Stimulated activated CD4-positive, alpha-beta T cell treated with anti-CD3 and anti-CD28 coated beads, Interleukin-4, amount 100 ng/mL, for 4 hours (primary cell): Measurements from ENCODE around the gene GRIA1.

Experiments
- DNase-seq, 2 experiments: peaks; one replicate each; pipeline ENCODE4 v3.0.0-alpha.2; 2020

The GRIA1 gene

DNA sequence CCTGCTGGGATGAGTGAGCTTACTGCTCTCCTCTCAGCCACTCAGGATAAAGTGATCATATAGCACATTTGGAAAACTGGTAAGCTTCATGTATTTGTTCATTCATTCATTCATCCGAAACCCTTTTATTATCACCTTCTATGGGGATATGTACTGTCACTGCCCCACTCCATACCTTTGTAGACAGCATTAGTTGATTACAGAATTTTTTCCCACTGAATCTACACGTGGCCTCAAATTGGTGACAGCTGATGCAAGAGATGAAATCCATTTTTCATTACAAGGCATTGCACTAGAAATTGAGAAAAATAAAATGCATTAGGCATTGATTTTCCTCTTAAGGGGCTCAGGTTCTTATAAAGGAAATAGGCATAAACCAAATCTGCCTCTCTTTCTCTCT lies 9.7 kb downstream of the GRIA1 start:
- DNase-seq: no peak

DNA sequence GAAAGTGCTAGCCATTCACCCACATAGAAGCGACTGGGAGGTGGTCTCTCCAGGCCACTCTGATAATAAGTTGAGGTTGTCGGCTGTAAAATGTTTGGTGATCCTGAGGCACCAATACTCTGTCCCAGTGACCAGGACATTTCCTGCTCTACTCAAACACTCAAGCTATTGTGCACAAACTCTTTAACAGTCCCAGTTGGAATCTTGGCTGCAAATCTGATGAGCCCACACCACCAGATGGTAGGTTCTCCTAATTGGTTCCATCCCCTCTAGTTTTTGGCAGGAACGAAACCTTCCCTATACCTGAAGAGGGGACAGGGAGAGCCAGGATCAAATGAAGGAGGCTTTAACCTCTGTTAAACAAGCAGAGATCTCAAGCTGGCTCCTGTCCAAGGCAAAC lies 14.3 kb downstream of the GRIA1 start:
- DNase-seq: no peak

DNA sequence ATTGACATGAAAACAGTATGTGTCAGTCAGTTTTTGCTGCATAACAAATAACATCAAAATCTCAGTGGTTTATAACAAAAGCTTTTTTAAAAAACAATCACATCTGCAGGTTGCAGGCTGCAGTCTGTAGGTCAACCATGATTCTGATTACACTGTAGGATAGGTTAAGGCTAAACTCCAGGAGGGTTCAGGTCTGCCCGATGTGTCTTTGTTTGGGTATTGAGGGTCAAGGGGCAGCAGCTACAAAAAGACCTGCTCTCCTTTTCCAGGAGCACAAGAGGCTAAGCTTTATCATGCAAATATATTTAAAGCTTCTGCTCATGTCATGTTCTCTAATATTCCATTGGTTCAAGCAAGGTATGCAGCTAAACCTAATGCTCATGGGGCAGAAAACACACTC lies 18.2 kb downstream of the GRIA1 start:
- no peak for DNase-seq

DNA sequence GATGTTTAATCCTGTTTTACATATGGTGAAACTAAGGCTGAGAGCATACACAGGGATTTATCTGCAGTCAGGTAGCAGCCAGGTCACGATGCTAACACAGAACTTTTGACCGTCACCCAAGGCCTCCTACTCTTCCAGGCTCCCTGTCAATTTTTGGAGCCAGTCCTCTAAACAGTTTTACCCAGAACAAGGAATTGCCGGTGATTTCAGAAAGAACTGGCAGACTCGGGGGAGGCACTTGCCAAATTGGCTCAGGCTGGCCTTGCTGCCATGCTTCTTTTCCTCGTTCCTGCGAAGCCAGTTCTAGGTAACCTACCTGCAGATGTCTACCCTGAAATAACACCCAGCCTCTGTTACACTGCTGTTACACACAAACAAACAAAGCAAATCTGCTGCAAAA lies 21.2 kb downstream of the GRIA1 start:
- DNase-seq: no peak

DNA sequence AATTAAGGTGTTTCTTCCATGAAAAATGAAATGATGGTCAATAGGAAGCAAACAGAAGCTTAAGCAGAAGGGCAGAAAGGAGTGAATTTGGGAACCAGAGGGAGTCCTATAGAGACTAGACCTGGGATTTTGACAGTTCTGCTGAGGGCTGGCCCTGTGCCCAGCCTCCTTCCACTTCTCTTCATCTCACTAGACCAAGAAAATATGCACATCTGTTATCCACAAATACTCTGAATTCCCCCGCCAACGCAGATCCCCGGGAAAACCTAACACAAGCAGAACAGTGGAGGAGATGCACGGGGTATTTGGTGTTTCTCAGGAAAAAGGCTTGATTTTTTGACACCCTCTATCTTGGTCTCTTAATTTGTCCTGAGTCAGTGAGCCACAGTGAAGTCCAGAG lies 22.7 kb downstream of the GRIA1 start:
- no peak for DNase-seq

DNA sequence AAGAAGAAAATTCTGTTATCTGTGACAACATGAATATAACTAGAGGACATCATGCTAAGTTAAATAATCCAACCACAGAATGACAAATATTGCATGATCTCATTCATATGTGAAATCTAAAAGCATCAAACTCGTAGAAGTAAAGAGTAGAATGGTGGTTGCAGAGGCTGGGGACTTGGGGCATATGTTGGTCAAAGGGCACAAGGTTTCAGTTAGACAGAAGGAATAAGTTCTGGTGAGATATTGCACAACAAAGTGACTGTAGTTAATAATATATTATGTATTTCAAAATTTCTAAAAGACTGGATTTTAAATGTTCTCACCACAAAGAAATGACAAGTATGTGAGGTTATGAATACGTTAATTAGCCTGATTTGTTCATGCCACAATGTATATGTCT lies 24.8 kb downstream of the GRIA1 start:
- DNase-seq: no peak

DNA sequence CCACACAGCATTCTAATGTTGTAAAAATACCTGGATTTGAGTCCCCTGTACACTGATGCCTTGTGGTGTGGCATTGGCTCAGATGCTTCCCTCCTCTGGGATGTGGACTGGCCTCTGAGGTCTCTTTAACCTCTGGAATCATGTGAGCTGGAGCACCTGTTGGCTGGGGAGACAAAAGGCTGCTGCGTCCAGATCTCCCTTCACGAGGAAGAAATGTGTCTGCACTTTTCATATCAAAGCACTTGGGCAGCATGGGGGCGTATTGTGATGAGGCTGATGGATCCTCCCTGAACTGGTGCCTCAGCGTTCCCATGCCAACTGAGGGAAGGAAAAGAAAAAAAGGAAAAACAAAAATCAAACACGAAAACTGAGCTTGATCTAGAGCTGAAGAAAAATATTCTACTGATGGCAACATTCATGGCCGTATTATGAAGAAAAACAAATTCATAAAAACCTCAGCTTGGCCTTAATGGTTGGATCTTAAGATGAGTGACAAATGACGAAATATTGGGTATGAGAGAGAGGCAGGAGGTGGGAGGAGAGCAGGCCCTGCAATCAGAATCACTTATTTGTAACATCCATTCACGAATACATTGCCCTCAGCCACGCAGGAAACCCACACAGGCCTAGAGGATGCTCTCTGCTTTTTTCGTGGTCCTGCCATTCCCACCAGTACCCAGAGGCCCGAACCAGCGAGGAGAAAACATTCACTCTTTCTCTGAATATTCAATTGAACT lies 26.2 kb downstream of the GRIA1 start:
- no peak for DNase-seq

DNA sequence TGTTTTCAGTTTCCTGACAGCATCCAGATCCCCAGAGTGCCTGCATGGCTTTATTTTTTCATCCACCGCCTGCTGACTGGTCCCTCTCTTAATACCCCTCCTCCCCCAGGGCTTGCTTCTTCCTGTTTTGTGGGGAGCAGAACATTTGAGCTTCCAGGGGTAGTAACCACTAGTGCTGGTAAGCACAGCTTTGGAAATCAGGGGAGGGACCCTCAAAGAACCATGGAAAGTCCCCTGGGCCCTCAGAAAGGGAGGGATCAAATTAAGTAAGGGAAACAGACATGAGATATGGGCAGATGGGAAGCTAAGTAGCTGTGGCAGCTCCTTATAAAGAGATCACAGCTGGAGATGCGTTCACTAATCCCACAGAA lies 26.8 kb downstream of the GRIA1 start:
- DNase-seq: no peak

DNA sequence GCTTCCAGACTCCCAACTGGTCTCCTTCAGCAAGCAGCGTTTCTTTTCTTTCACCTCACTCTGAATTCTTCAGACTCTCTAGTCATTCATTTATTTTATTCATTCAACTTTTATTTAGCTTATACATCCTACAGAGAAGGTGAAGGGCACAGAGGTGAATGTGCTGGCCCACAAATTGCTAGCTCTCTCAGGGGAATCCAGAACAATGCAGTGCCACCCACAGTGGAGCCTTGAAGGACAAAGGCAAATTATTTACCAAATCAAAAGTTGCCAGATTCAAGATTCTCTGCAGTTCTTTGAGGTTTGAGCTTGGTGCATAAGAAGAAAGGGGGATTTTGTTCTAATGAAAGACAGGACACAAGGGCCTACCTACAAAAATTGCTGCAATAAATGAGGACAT lies 29.7 kb downstream of the GRIA1 start:
- DNase-seq: no peak

DNA sequence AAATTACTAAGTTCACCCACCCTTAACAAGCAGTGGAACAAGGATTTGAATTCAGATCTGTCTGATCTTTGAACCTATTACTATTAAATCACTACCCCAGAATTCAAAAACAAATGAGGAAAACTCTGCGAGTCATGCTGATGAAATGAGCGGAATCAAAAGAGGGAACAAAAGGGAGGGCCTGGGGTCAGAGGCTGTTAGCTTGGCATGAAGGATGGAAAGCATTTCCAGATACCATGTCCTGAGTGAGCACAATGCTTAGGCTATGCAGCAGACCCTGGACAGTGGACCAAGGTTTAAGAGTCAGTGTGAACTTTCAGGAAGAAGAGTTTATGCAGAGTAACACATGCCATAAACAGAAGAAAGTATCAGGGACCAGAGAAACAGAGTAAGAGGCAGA lies 30.5 kb downstream of the GRIA1 start:
- no peak for DNase-seq

DNA sequence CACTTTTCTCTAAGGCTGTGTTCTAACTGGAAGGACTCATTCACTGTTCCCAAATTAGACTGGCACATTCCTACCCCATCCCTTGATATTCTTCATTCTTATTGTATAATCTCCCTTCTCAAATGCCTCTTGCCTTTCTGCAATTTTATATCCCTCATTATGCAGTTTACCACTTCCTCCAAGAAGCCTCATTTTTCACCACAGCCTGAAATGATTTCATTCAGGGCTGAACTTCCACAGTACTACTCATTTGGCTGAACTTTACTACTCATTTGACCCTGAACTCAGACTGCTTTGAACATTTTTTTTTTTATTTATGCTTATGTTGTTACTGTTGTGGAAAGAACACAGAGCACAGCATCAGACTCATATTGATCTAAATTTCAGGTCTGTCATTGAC lies 32.7 kb downstream of the GRIA1 start:
- DNase-seq: no peak

DNA sequence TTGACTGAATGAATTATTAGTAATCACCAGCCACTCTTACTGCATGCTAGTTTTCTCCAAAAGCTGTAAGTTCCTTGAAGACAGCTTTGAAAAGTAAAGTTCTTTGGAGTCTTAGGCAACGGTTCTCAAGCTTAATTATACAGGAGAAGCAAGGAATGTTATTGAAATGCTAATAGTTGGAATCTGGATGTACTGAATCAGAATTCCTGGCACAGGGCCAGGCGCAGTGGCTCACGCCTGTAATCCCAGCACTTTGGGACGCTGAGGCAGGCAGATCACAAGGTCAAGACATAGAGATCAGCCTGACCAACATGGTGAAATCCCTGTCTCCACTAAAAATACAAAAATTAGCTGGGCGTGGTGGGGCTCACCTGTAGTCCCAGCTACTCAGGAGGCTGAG lies 33.4 kb downstream of the GRIA1 start:
- DNase-seq: no peak

DNA sequence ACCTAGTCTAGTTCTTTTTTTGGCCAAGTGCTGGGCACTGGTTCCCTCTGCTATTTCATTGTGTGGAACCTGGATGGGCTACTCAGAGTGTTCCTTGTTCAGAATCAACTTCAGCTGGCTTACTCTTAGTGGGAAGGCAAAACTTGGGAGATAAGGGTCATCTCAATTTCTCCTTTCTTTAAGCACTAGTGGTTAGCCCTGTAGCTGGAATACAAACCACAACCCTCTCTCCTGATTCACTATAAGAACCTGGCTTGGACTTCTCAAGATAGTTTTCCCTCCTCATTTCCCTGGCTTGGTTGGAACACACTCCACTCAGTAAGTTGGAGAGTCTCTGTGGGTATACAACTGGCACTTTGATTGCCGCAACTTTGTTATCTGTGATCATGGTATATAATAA lies 35.1 kb downstream of the GRIA1 start:
- no peak for DNase-seq

DNA sequence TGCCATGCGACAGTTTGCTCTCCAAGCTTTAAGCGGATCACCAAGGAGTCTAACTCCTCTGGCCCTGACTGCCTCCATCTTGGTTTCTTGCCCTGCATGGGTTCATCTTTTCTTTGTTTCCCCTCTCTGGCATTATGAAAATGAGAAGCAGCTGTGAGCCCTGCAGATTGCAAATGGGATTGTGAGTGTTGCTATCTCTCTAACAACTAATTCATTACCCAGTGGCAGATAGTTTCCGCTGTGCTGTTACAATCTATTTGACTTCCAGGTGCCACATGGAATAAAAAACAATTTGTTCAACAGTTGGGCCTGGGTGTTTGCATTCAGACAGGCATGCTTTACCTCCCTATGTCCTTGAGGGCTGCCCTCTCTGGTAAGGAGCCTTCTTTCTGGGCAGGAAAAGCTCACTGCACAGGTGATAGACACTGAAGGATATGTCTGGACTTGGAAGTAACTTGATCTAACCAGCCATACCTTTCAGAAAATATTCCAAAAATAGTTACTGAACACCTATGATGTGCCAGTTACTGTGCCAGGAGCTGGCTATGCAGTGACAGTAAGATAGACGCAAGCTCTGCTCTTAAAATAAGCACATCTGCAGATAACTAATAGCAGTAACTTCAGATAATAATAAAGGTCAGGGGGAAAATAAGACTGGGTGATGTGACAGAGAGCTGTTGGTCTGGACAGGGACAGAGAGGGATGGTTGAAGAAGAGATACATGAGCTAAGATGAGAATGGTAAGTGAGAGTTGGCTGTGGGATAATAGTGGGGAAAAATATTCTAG lies 40.1 kb downstream of the GRIA1 start:
- DNase-seq: no peak

DNA sequence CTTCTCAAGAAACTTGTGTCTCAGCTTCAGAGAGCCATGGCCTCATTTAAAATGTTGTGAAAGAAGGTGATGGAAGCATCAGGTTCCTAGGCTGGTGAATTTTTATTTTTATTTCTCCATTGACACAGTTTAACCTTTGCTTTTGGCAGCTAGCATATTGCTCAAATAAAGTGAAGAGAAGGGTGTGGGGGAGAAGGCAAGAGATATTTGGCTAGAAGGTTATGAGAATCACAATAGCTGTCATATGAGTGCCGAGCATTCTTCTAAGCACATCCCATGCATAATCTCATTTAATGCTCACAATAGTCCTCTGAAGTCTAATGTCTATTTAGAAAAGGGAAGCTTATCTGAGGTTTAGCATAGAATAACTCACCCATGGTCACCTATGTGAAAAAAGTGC lies 43.1 kb downstream of the GRIA1 start:
- no peak for DNase-seq

DNA sequence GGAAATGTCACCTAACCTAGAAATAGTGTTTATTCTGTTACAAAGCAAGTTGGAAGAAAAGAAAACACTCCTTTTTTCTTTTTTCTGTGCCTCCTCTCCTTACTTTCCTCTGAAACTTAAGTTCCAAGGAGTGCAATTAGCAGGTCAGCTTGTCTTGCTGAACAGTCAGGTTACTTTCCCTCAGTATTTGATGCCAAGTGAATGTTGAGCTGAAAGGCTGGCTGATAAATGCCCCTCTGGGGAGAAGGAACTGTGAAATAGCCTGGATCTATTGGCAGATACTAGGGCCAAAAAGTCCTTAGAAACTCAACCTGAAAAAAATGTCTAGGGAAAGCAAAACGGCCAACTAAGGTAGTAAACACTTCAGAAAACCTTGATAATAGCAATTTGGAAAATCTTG lies 43.6 kb downstream of the GRIA1 start:
- no peak for DNase-seq

DNA sequence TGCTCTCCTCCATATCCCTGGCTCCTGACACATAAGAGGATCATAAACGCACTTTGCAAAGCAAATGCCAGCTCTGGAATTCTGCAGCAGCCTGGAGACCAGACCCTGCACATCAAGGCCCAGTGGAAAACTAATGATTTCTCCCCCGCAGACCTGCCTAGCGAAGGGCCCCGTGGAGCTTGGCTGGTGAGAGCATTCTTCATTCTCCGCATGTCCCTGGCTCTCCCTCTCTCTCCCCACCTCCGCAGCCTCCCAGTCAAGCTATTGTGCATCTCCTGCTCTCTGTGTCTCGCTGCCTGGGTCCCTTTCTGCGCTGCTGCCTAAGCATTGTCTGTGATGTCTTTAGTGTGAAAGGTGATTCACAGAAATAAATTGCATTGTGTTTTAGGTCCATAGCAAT lies 46.7 kb downstream of the GRIA1 start:
- DNase-seq: no peak

DNA sequence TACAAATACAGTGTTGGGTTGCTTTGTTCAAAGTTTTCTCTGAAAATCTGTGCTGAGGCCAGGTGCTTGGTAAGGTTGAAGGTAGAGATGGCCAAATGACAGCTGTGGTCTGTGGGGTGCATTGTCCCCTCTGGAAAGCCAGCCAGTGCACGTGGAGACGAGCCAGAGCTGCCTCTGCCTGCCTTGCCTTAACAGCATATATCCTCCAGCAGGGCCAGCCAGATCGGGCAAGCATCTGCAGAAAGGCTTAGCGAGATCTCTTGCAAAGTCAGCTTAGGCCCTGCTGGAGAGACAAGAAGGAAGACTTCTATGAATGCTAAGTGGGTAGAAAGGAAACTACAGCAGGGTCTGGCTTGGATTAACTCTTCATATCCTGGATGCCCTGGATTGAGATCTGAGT lies 49.5 kb downstream of the GRIA1 start:
- DNase-seq: no peak

DNA sequence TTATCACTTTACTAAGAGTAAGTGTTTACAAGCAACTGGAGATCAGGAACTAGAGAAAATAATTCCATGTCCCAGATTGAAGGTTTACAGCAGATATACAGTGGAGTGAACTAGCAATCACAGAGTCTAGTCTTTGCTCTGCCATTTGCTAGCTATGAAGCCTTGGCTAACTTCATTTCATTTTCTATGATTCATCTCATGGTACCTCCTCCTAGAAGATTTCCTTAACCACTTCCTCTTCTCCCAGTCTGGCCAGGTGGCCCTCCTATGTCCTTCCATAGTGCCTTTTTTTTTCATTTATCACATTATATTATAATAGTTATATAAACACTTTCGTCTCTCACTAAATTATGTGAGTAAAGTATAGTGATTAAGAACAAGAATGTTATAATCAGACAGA lies 52.1 kb downstream of the GRIA1 start:
- no peak for DNase-seq

DNA sequence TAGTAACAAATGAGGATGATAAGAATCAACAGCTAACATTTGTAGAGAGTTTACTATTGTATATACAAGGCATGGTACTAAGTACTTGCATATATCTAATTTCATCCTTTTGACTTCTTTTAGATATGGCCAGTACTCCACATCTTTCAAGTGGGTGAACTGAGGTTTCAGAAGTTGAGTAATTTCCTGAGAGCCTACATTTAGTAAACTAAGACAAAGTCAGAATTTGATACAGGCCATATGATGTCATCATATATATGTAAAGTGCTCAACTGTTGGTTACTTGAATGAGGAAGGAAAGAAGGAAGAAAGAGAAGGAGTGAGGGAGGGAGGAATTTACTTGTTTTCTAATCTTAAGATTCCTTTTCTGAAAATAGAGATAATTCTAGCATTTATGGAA lies 52.8 kb downstream of the GRIA1 start:
- no peak for DNase-seq

DNA sequence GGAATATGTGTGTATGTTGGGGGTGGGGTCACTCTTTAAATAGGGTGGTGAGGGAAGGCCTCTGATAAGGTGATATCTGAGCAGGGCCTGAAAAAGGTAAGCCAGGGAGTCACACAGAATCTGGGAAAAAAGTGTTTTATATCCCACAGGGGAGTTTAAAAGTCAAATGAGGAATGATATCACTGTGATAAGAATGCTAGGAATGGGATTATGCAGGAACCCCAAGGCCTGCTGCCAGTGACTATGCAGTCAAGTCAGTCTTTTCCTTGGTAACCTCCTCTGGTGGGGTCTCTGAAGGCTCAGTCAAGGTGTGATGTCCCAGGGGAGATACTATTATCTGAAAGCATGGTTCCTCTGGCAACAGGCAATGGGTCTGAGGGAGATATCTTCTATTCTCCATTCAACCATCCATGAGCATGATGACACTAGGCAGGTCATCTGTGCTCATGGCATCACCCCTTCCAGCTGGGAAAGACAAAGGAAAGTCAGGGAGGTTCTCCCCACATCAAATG lies 53.5 kb downstream of the GRIA1 start:
- no peak for DNase-seq

DNA sequence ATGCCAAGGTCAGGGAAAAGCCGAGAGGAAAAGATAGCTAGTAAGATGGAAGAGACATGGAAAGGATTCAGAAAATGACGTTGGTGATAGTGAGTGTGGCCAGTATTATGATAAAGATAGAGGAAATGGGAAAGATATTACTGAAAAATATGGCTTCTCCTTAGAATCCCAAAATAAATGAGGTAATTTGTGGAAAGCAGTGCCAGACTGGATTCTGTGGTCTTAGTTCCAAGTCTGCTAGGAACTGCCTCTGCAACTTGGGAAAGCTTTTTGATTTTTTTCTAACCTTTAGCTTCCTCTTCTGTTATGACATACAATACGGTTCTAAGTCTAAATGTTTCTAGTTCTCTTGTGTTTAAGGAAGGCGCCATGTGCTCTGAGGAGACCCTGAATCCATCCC lies 54.2 kb downstream of the GRIA1 start:
- no peak for DNase-seq

DNA sequence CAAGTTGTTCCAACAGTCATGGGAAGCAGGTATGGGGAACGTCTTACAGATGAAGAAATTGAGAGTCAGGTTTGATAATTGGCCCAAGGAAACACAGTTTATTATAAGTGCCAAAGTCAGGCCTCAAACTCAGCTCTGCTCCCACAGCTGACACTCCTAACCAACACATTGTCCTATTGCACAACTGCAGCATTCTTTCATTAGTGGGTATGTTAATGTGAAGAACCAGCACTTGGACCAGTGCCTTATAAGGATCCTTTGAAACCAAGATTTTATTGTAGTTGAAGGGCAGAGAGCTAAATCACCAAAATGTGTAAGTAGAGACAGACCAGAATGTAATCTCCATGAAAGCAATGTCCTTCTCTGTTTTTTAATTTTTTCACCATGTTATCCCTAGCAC lies 56.1 kb downstream of the GRIA1 start:
- DNase-seq: no peak

DNA sequence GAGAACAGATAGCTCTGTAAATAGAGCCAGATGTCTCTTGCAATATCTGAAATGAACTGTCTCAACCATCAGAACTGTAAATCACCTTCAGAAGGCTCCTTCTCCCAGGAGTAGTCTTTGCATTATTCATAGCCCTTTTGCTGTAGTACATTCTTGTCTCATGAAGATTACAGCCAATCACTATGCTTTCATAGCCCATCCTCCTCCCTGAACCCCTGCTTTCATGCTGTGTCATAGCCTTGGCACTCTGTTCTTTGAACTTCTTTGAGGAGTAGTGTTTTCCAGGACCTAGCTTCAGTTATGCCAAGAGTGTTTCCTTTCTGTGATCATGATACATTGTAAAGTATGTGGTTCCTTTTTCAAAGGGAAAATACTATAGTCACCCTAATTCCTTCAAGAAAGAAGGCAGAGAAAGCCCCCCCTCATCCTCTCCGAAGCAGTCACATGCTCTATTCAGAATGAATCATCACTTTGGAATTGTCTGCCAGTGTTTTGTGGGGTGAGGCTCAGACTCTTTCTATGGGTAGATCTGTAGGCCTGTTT lies 61.1 kb downstream of the GRIA1 start:
- DNase-seq: no peak
